Measurements from ENCODE around the gene NCLN.
"Not testable (repeated sequence)": the region's sequence is repeated elsewhere in the genome, so short reads cannot be mapped to it uniquely, and the experiment has no call there.

Gene NCLN

GRCh38 chr19:3185461-3186159 lies at the start of gene NCLN:
TSS of gene NCLN (plus strand) at chr19:3185930. CDS start at chr19:3186031, 101 bp downstream.
- DNase-seq (ENCODE audit: low read depth), result peak; percentile 88

GRCh38 chr19:3135961-3136683 lies 49.6 kb upstream of the NCLN start, which contains the start of gene GNA15:
TSS of gene GNA15 (plus strand) at chr19:3136033. CDS start at chr19:3136451, 418 bp downstream.
- peak; percentile 65 for DNase-seq (ENCODE audit: low read depth)

DNA sequence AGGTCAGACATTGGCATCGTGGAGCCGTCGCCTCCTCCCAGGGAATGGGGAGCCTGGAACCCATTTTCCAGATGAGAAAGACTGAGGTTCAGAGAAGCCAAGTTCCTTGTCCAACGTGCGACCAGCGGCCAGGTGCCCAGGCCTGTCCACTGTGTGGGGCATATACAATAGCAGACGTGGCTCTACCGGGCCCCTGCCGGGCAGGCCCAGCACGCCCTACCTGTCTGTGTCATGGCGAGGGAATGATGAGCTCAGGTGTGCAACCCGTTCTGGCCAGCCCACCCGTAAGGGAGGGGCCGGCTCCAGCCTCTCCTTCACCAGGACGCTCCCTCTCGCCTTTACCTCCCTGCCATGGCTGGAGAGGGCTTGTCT lies 49.1 kb upstream of the NCLN start:
- DNase-seq (ENCODE audit: low read depth), result no peak

DNA sequence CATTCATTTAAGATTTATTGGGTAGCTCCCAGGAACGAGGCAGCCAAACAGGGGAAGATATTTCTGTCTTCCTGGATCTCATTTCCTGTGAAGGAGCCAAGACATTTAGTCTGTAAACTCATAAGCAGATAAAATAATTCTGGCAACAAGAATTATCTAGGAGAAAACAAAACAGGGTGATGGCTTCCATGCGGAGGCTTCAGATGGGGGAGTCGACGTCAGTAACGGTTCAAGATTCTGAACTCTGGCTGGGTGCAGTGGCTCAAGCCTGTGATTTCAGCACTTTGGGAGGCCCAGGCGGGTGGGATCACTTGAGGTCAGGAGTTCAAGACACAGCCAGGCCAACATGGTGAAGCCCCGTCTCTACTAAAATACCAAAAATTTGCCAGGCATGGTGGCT lies 48.6 kb upstream of the NCLN start:
- no peak for DNase-seq (ENCODE audit: low read depth)

GRCh38 chr19:3138268-3138667 lies 47.5 kb upstream of the NCLN start:
- DNase-seq (ENCODE audit: low read depth), result no peak

DNA sequence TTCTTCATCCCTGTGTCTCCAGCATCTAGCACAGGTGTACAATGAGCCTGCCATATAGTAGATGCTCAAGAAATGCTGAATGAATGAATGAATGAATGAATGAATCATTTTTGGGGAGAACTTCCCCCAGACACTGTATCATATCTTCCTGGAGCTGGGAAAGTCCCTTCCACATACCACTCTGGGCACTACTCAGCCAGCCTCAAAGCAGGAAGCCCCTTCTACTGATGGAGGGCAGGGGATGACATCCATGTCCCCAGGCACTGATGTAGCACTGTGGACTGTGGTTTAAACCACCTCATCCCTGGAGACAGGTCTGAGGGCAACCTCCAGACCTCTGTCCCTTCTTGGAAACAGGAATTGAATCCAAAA lies 45.1 kb upstream of the NCLN start:
- peak; percentile 25 for DNase-seq (ENCODE audit: low read depth)

- peak; percentile 28 for DNase-seq (ENCODE audit: low read depth)
These were observed 43.4 kb upstream of the NCLN start for GRCh38 chr19:3142292-3142670.

- no peak for DNase-seq (ENCODE audit: low read depth)
These were observed 42.9 kb upstream of the NCLN start for GRCh38 chr19:3142781-3143337.

DNA sequence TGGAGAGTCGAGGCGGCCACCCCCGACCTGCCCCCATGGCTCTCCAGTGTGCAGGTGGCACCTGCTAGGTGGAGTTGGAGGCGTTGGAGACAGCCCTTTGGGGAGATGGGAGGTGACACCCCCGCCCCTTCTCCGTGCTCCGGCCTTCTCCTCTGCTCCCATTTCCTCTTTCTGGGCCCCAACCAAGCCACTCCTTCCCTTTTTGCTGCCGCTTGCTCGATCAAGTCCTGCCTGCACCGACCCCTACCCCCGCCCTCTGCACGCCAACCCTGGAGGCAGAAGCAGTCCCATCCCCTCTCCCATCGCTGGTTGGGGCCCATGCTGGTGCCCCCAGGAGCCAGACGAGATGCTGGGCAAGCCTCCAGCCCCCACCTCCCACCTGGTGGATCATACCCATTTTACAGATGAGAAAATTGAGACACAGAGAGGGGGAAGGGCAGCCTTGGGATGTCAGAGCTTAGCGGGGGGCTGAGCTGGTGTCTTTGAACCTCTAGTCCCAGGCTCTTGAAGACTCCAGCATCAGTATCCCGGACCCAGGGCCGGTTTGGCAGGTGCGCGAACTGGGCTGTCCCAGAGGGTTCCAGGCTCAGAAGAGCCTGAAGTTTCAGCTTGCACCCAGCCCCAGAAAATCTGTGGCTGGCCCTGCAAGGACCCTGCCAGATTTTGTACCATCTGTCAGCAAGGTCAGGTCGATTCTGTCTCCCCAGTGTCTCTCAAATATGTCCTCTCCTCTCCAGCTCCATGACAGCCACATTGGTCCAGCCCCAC lies 39.6 kb upstream of the NCLN start:
- DNase-seq (ENCODE audit: low read depth), result no peak

- DNase-seq (ENCODE audit: low read depth), result peak; percentile 21
These were observed 39.0 kb upstream of the NCLN start for GRCh38 chr19:3146677-3147100.

- no peak for DNase-seq (ENCODE audit: low read depth)
These were observed 37.2 kb upstream of the NCLN start for GRCh38 chr19:3148503-3148902.

GRCh38 chr19:3149089-3149488 lies 36.6 kb upstream of the NCLN start:
- no peak for DNase-seq (ENCODE audit: low read depth)

GRCh38 chr19:3149526-3150505 lies 35.9 kb upstream of the NCLN start:
- no peak for DNase-seq (ENCODE audit: low read depth)

DNA sequence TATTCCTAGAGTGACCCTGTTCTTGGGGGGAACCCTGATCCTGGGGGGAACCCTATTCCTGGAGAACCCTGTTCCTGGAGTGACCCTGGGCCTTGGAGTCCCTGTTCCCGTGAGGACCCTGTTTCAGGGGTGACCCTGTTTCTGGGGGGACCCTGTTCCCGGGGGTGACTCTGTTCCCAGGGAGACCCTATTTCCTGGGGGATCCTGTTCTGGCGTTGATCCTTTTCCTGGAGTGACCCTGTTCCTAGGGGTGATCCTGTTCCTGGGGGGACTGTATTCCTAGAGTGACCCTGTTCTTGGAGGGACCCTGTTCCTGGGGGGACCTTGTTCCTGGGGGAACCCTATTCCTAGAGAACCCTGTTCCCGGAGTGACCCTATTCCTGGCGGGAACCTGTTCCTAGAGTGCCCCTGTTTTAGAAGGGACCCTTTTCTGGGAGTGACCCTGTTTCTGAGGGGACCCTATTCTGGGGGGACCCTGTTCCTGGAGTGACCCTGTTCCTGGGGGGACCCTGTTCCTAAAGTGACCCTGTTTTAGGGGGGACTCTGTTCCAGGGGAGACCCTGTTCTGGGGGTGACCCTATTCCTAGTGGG lies 34.9 kb upstream of the NCLN start:
- no peak for DNase-seq (ENCODE audit: low read depth)

DNA sequence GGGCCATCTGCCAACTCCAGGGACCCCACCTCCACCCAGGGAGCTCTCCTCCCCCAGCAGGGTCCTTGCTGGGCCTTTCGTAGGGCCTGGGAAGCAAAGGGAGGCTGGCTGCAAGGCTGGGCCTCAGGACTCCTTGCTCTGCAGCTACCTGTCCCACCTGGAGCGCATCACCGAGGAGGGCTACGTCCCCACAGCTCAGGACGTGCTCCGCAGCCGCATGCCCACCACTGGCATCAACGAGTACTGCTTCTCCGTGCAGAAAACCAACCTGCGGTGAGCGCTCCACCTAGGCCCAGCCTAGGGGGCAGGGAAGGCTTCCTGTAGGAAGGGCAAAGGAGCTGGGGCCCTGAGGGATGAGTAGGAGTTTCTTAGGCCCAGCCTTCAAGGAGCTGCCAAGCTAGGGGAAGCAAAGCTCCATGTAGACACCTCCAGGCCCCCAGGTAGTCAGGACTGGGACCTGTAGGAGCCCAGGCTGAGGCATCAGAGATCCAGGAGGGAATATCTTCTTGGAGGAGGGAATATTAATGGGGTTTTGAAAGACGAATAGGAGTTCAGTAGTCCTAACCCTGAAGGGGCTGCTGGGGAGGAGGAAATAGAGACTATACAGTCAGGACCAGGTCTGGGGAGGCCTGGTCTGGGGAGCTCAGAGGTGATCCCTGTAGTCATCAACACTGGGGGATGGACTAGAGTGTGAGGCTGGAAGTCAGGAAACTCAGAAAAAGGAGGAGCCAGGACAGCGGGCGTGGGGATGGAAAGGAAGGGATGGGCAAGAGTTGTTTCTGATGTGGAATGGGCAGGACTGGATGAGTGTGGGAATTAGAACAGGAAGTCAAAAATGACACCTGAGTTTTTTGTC lies 33.9 kb upstream of the NCLN start:
- DNase-seq (ENCODE audit: low read depth), result no peak

- no peak for DNase-seq (ENCODE audit: low read depth)
These were observed 33.3 kb upstream of the NCLN start for GRCh38 chr19:3152419-3152780.

DNA sequence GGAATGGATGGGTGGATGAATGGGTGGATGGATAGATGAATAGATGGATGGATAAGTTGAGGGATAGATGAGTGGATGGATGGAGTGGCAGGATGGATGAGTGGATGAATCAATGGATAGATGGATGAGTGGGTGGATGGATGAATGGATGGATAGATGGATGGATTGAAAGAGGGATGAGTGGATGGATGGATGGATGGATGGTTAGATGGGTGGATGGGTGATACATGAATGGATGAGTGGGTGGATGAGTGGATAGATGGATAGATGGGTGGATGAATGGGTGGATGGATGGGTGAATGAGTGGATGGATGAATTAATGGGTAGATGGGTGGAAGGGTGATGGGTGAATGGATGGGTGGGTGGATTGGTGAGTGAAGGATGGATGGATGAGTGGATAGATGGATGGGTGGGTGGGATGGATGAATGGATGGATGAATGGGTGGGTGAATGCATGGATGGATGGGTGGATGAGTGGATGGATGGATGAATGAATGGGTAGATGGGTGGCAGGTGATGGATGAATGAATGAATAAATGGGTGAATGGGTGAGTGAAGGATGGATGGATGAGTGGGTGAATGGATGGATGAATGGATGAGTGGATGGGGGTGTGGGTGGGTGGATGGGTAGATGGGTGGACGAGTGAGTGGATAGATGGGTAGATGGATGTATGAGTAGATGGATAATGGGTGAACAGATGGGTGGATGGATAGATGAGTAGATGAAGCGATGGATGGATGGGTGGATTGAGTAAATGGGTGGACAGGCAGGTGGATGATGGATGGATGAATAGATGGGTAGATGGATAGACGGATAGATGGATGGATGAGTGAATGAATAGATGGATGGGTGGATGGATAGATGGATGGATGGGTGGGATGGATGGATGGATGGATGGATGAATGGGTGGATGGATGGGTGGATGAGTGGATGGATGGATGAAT lies 32.2 kb upstream of the NCLN start:
- DNase-seq (ENCODE audit: low read depth), result no peak

- not testable (repeated sequence) for DNase-seq (ENCODE audit: low read depth)
These were observed 31.3 kb upstream of the NCLN start for GRCh38 chr19:3154447-3154846.

Measured in T-helper 22 cell (primary cell).